Endothelial cell of umbilical vein (primary cell): ENCODE results near the gene CACNA2D3. TPM values are rescaled to one million over a fixed set of nuclear protein-coding genes. Genes with fewer than 3 reads are reported as not detected.
"Not testable (repeated sequence)": the region's sequence is repeated elsewhere in the genome, so short reads cannot be mapped to it uniquely, and the experiment has no call there.

Experiments used
- BruUV-seq: library from RNA; stranded (reverse); fragments of 400-500 nt; replicated peaks from 2 replicates; lab custom pipeline; 2021; lab: Mats Ljungman, UMichigan
- CTCF ChIA-PET: fragments of 300-600, 350-600 bp; sonication (Branson Sonifier 250); formaldehyde crosslinking; loops from one replicate; lab custom pipeline; 2021; ENCODE audit warnings: antibody characterized with exemption, inconsistent platforms; lab: Charles Lee
- POLR2A ChIA-PET: fragments of 300-600, 350-600 bp; sonication (Branson Sonifier 250); formaldehyde crosslinking; loops from one replicate; lab custom pipeline; 2021; ENCODE audit warnings: antibody characterized with exemption, inconsistent platforms; lab: Charles Lee
- DNase-seq: peaks from one replicate; pipeline ENCODE4 v3.0.0-alpha.2; 2011; ENCODE audit warnings: low read depth, low spot score
- FAIRE-seq: peaks from 2 replicates; lab custom pipeline; 2011; peaks lifted over from hg19 to GRCh38; lab: Jason Lieb, UNC
- H2AFZ ChIP-seq: 2 replicates; pipeline ENCODE4 v1.6.0; 2012; ENCODE audit warnings: low read depth, low read length, control low read depth, inconsistent platforms
- H3K27ac ChIP-seq: 2 replicates; pipeline ENCODE4 v1.5.1; 2011; ENCODE audit warnings: low read depth, mild to moderate bottlenecking, control low read depth, low read length, moderate library complexity; ENCODE audit not compliant: insufficient read depth
- H3K27me3 ChIP-seq, 2 experiments: 2 replicates each; pipeline versions ENCODE4 v1.6.0 to v1.6.1; 2011; ENCODE audit warnings: low read length in 2 of 2, mixed read lengths in 1 of 2; ENCODE audit not compliant: control insufficient read depth in 2 of 2, insufficient read depth in 2 of 2
- H3K36me3 ChIP-seq, 2 experiments: 2 replicates in 1 of 2; 3 replicates in 1 of 2; pipeline ENCODE4 v1.5.1; 2011; ENCODE audit warnings: low read length in 2 of 2, mild to moderate bottlenecking in 1 of 2, moderate library complexity in 1 of 2; ENCODE audit not compliant: control insufficient read depth in 2 of 2, insufficient read depth in 2 of 2; ENCODE audit errors: extremely low read depth in 1 of 2
- H3K4me1 ChIP-seq: 3 replicates; pipeline ENCODE4 v1.5.1; 2011; ENCODE audit warnings: mild to moderate bottlenecking, low read length; ENCODE audit not compliant: control insufficient read depth, insufficient read depth; ENCODE audit errors: extremely low read depth
- H3K4me2 ChIP-seq: 2 replicates; pipeline ENCODE4 v1.6.1; 2011; ENCODE audit warnings: low read length, control low read depth, mixed read lengths; ENCODE audit not compliant: insufficient read depth
- H3K4me3 ChIP-seq, 3 experiments: fragments of 200-600 bp in 1 of 3; sonication (generic), shearing (Covaris generic) in 1 of 3; replicated peaks in 1 of 3; 2 replicates each; pipeline ENCODE4 v1.5.1; 2011 to 2016; ENCODE audit warnings: control low read depth in 3 of 3, low read length in 3 of 3, mild to moderate bottlenecking in 2 of 3, inconsistent platforms in 1 of 3, low read depth in 1 of 3, moderate library complexity in 1 of 3; ENCODE audit not compliant: insufficient read depth in 1 of 3
- H3K79me2 ChIP-seq: 2 replicates; pipeline ENCODE4 v1.6.0; 2012; ENCODE audit warnings: low read length, inconsistent platforms; ENCODE audit not compliant: control insufficient read depth, insufficient read depth
- H3K9ac ChIP-seq: replicated peaks from 2 replicates; pipeline ENCODE3; 2011; ENCODE audit warnings: low read length, control low read depth; ENCODE audit not compliant: insufficient read depth; ENCODE audit errors: extremely low read depth
- H3K9me1 ChIP-seq: replicated peaks from 3 replicates; pipeline ENCODE4 v1.6.0; 2011; ENCODE audit warnings: mild to moderate bottlenecking, low read length; ENCODE audit not compliant: control insufficient read depth, insufficient read depth; ENCODE audit errors: extremely low read depth
- H3K9me3 ChIP-seq: replicated peaks from 2 replicates; pipeline ENCODE4 v1.5.1; 2012; ENCODE audit warnings: low read length, inconsistent platforms; ENCODE audit not compliant: control insufficient read depth, insufficient read depth
- H4K20me1 ChIP-seq: replicated peaks from 2 replicates; pipeline ENCODE3; 2011; ENCODE audit warnings: mild to moderate bottlenecking, low read length; ENCODE audit not compliant: control insufficient read depth, insufficient read depth; ENCODE audit errors: extremely low read depth
- EZH2 ChIP-seq: IDR thresholded peaks from 2 replicates; pipeline ENCODE4 v1.6.1; 2012; ENCODE audit warnings: borderline replicate concordance, low read depth, mild to moderate bottlenecking, moderate library complexity, low read length, inconsistent platforms; ENCODE audit not compliant: severe bottlenecking
- FOS ChIP-seq: IDR thresholded peaks from 2 replicates; pipeline ENCODE4 v1.6.1; 2011; ENCODE audit warnings: mild to moderate bottlenecking, low read length, moderate library complexity, borderline replicate concordance; ENCODE audit not compliant: insufficient read depth
- GATA2 ChIP-seq: IDR thresholded peaks from 2 replicates; pipeline ENCODE4 v1.7.0; 2011; ENCODE audit warnings: low read depth, mild to moderate bottlenecking, moderate library complexity, mixed read lengths, low read length; ENCODE audit not compliant: insufficient read length, insufficient read depth
- JUN ChIP-seq: IDR thresholded peaks from 2 replicates; pipeline ENCODE4 v1.6.1; 2011; ENCODE audit warnings: borderline replicate concordance, low read depth; ENCODE audit not compliant: insufficient read length, insufficient read depth
- MYC ChIP-seq: IDR thresholded peaks from one replicate; pipeline ENCODE4 v1.6.1; 2011; ENCODE audit warnings: mild to moderate bottlenecking, low read depth, low read length
- POLR2A ChIP-seq: IDR thresholded peaks from 2 replicates; pipeline ENCODE4 v1.6.1; 2012; ENCODE audit warnings: low read depth, mild to moderate bottlenecking, control low read depth, low read length
- POLR2AphosphoS5 ChIP-seq: IDR thresholded peaks from 2 replicates; pipeline ENCODE4 v1.6.1; 2012; ENCODE audit warnings: low read depth, mild to moderate bottlenecking, control low read depth, low read length, moderate library complexity; ENCODE audit not compliant: insufficient read depth
- dilution Hi-C: fragments of 300-500 bp; cut with MboI; formaldehyde crosslinking; loops from one replicate; pipeline ENCODE4 v1.15.0; 2019; ENCODE audit warnings: low sequenced_read_pairs; ENCODE audit not compliant: extremely low pct_ligation_motif_present
- intact Hi-C: fragments of 100-400 bp; cut with micrococcal nuclease; formaldehyde crosslinking; loops from one replicate; pipeline ENCODE4 v1.10.0; 2022
- polyA plus RNA-seq, 4 experiments: library from polyadenylated mRNA; depleted of rRNA in 3 of 4; stranded (reverse) in 3 of 4; unstranded in 1 of 4; fragments of >200 nt; gene quantifications; 2 replicates each; pipeline versions ENCODE4 v1.2.1 to v1.2.3, GENCODE V29; 2011 to 2012; ENCODE audit warnings: missing spikeins in 1 of 4
- total RNA-seq: library from RNA; stranded (reverse); gene quantifications from 2 replicates; pipeline ENCODE4 v1.2.3, GENCODE V29; 2021
- TF ChIP-seq, protein P1 (sequence below), 2 donors: IDR thresholded peaks; 1 replicate in 1 of 2; 2 replicates in 1 of 2; pipeline ENCODE4 v1.5.1; 2011; ENCODE audit warnings: low read length in 2 of 2, mild to moderate bottlenecking in 2 of 2, moderate library complexity in 2 of 2, control low read depth in 1 of 2, inconsistent platforms in 1 of 2, low read depth in 1 of 2; ENCODE audit not compliant: insufficient read depth in 1 of 2; ENCODE audit errors: extremely low read depth in 1 of 2
- TF ChIP-seq, protein P2 (sequence below): IDR thresholded peaks from 2 replicates; pipeline ENCODE4 v1.6.1; 2011; ENCODE audit not compliant: insufficient read depth, insufficient read length

The CACNA2D3 gene
- total and polyA plus RNA-seq, 2 donors (not counting 3 experiments of a cell fraction or from before 2014, with no cell fraction given): not detected

DNA sequence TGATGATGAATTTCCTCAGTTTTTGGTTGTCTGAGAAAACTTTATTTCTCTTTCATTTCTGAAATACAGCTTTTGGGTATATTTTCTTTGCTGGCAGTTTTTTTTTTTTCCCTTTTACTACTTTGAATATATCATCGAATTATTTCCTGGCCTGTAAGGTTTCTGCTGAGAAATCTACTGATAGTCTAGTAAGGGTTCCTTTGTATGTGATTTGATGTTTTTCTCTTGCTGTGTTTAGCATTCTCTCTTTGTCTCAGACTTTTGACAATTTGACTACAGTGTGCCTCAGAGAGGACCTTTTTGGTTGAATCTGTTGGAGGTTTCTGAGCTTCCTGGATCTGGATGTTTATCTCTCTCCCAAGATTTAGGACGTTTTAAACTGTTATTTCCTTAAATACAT lies 336.0 kb downstream of the CACNA2D3 start:
- Histone ChIP-seq H3K4me3 (no peak overlapping the region), H4K20me1 (no peaks in the 10 kb centered on the region), H3K9ac (no peak overlapping the region), H3K27me3 (no peaks in the 10 kb centered on the region), H2AFZ (no peak overlapping the region), H3K9me3 (no peaks in the 10 kb centered on the region), H3K36me3 (no peaks in the 10 kb centered on the region), H3K4me2 (no peak overlapping the region), H3K4me1 (no peaks in the 10 kb centered on the region), H3K9me1 (no peaks in the 10 kb centered on the region), H3K79me2 (no peaks in the 10 kb centered on the region), H3K27ac (no peak overlapping the region)
- ChIA-PET CTCF (no interaction called here), POLR2A (no interaction called here)
- intact Hi-C loops: no loop called here
- no TSS peak for BruUV-seq
- TF ChIP-seq GATA2 (no peak), POLR2AphosphoS5 (no peak), MYC (no peak), JUN (no peak), EZH2 (no peak), FOS (no peak), POLR2A (no peak)
- TF ChIP-seq, protein P1, sequence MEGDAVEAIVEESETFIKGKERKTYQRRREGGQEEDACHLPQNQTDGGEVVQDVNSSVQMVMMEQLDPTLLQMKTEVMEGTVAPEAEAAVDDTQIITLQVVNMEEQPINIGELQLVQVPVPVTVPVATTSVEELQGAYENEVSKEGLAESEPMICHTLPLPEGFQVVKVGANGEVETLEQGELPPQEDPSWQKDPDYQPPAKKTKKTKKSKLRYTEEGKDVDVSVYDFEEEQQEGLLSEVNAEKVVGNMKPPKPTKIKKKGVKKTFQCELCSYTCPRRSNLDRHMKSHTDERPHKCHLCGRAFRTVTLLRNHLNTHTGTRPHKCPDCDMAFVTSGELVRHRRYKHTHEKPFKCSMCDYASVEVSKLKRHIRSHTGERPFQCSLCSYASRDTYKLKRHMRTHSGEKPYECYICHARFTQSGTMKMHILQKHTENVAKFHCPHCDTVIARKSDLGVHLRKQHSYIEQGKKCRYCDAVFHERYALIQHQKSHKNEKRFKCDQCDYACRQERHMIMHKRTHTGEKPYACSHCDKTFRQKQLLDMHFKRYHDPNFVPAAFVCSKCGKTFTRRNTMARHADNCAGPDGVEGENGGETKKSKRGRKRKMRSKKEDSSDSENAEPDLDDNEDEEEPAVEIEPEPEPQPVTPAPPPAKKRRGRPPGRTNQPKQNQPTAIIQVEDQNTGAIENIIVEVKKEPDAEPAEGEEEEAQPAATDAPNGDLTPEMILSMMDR (IDR thresholded peaks at IDR 0.05; ENCODE audit: extremely low read depth in 1 of 2, insufficient read depth in 1 of 2, low read depth in 1 of 2, low read length in 2 of 2): no peak
- TF ChIP-seq, protein P2, sequence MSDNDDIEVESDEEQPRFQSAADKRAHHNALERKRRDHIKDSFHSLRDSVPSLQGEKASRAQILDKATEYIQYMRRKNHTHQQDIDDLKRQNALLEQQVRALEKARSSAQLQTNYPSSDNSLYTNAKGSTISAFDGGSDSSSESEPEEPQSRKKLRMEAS: no peak
- no peak for FAIRE-seq
- dilution Hi-C loops: no loop called here
- no peak for DNase-seq

DNA sequence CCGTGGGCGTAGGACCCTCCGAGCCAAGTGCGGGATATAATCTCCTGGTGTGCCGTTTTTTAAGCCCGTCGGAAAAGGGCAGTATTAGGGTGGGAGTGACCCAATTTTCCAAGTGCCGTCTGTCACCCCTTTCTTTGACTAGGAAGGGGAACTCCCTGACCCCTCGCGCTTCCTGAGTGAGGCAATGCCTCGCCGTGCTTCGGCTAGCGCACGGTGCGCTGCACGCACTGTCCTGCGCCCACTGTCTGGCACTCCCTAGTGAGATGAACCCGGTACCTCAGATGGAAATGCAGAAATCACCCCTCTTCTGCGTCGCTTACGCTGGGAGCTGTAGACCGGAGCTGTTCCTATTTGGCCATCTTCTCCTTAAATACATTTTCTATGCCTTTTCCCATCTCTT lies 342.2 kb downstream of the CACNA2D3 start:
- intact Hi-C loops, H3K4me3 ChIP-seq, H3K4me2 ChIP-seq, dilution Hi-C loops, H3K4me1 ChIP-seq, DNase-seq, H3K27ac ChIP-seq, H3K79me2 ChIP-seq, H3K27me3 ChIP-seq, H3K36me3 ChIP-seq, H3K9me1 ChIP-seq, H3K9me3 ChIP-seq, H2AFZ ChIP-seq, H3K9ac ChIP-seq, H4K20me1 ChIP-seq, FAIRE-seq, POLR2A ChIA-PET, CTCF ChIA-PET, BruUV-seq: not testable (repeated sequence)
